Choroid plexus epithelial cell (primary cell): Measurements from ENCODE around the gene DNAJC27.
A peak's percentile ranks its signal among the peaks of the same experiment; 100 is the strongest.

Experiments
- DNase-seq: peaks from one replicate; pipeline ENCODE4 v3.0.0-alpha.2; 2010; ENCODE audit warnings: low read depth
- H3K4me3 ChIP-seq: 2 replicates; pipeline ENCODE4 v1.5.1; 2011; ENCODE audit warnings: low read depth, mild to moderate bottlenecking, control low read depth, low read length, moderate library complexity
- TF ChIP-seq, protein P1 (sequence below): conservative IDR thresholded peaks from 2 replicates; pipeline ENCODE4 v1.5.1; 2011; ENCODE audit warnings: low read depth, mild to moderate bottlenecking, control low read depth, inconsistent platforms, low read length, moderate library complexity

Gene DNAJC27

DNA sequence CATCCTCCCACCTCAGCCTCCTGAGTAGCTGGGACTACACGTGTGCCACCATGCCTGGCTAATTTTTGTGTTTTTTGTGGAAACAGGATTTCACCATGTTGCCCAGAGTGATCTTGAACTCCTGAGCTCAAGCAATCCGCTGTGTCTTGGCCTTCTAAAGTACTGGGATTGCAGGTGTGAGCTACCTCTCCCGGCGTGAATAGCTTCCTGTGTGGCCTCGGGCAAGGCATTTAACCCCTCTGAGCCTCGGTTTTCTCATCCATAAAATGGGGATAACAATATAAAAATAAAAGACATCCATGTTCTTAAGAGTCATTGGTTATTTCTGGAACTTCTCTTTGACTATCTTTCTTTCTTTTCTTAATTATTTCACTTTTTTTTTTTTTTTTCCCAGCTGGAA is 32.4 kb downstream of the DNAJC27 start:
- TF ChIP-seq, protein P1, sequence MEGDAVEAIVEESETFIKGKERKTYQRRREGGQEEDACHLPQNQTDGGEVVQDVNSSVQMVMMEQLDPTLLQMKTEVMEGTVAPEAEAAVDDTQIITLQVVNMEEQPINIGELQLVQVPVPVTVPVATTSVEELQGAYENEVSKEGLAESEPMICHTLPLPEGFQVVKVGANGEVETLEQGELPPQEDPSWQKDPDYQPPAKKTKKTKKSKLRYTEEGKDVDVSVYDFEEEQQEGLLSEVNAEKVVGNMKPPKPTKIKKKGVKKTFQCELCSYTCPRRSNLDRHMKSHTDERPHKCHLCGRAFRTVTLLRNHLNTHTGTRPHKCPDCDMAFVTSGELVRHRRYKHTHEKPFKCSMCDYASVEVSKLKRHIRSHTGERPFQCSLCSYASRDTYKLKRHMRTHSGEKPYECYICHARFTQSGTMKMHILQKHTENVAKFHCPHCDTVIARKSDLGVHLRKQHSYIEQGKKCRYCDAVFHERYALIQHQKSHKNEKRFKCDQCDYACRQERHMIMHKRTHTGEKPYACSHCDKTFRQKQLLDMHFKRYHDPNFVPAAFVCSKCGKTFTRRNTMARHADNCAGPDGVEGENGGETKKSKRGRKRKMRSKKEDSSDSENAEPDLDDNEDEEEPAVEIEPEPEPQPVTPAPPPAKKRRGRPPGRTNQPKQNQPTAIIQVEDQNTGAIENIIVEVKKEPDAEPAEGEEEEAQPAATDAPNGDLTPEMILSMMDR: no peak
- H3K4me3 ChIP-seq: no peak overlapping the region
- no peak for DNase-seq

DNA sequence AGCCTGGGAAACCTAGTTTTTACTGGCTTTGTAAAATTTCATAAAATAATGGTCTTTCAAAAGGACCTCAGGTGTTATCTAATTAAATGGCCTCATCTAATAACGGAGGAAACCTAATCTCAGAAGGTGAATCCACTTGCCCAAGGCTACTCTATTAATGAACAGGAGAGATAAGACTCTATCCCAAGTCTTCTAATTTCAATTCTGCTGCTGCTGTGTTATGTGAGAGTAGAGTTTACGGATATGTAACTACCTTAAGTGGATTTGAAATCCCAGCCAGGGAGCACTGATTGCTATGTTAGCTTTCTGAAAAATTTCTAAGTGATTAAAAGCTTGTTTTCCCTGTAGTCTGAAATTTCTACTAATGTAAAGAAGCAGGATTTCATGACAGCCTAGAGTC is 34.5 kb downstream of the DNAJC27 start:
- DNase-seq: no peak
- TF ChIP-seq, protein P1: no peak
- no peak overlapping the region for H3K4me3 ChIP-seq

DNA sequence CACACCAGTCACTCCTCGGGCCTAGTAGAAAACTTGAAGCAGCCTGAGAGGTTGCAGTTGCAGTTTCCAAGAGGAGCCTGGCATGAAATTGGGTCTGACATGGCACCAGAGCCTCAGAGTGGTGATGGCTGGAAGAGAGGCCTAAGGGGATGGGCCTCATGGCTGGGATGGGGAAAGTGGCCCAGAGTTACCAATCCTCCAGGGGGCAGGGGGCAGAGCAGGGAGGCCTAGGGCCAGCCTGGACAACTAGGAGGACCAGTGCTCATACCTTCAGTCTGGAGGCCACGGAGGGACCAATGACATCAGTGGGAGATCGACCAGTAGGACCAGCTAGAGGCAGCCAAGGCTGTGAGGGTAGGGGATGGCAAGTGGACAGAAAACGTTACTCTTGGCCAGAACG is 36.6 kb downstream of the DNAJC27 start:
- TF ChIP-seq, protein P1: no peak
- no peak overlapping the region for H3K4me3 ChIP-seq
- DNase-seq: no peak

DNA sequence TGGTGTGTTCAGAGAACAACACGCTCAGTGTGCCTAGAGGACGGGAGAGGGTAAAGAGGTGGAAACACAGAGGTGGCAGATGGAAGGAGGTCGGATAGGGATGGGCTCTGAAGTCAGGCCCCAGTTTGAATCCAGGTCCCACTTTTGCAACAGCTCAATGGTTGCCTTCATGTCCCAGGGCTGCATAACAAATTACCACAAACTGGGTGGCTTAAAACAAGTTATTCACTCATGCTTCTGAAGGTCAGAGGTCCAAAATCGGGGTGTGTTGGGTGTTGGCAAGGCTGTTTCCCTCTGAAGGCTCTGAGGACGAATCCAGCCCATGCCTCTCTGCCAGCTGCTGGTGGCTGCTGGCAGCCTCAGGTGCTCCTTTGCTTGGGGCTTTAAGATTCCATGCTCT is 39.0 kb downstream of the DNAJC27 start:
- no peak overlapping the region for H3K4me3 ChIP-seq
- no peak for DNase-seq
- TF ChIP-seq, protein P1: no peak

DNA sequence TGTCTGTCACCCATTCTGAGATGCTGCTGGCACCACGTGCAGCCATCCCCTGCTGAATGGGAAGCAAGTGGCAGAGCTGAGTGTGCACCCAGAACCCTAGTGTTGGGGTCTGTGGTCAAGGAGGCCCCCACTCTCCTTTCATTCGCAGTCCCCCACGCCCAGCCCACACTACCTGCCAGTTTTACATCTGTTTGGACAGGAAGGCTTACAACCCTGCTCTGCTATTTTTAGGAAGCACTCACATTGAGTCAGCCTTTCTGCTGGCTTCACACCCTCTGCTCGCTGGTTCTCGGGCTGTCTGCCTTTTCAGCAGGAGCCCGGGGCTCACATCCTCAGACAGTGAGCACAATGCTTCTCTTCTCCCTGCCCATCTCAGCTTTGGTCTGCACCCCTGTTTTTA is 41.0 kb downstream of the DNAJC27 start:
- TF ChIP-seq, protein P1: no peak
- peak; percentile 38 for DNase-seq
- H3K4me3 ChIP-seq: no peak overlapping the region

DNA sequence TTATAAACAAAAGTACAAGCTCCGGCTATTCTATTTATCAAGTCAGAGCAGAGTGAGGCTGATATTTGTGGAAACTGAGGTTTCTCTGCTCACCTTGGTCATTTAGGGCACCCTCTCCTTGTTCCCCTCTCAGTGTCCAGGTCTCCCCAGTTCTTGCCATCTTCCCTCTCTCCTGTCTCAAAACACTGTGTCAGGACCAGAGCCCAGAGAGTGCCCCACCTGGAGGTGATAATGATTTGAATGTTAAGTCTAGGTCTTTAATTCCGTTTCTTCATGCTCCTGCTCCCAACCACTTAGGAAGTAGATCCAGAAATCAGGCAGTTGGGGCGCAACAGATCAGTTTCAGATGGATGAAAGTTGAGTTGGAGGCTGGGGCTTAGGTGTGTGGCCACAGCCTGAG is 42.5 kb downstream of the DNAJC27 start:
- no peak overlapping the region for H3K4me3 ChIP-seq
- TF ChIP-seq, protein P1: peak; percentile 16
- no peak for DNase-seq

DNA sequence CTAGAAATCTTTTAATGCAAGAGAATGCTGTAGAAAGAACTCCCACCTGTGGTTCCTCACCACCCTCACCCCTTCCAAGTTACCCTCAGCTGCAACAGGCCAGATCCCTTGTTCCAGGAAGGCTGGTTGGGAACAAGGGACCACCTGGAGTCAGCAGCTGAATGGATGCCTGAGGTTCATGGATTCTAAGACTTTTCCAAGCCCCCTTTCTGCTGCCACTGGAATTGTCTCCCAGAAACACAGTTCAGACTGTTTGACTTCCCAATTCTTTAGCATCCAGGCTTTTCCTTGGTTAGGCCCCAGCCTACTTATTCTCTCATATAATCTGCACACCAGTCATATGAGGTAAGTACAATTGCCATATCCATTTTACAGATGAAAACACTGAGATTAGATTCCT is 43.7 kb downstream of the DNAJC27 start:
- TF ChIP-seq, protein P1: no peak
- no peak overlapping the region for H3K4me3 ChIP-seq

More for the DNA sequence above, 43.7 kb downstream of the DNAJC27 start:
- no peak for DNase-seq
